Embryonic facial prominence (tissue), 1 donor: ENCODE results near the gene BCL2L1.

ENCODE experiments used
- DNase-seq: peaks from one replicate; pipeline ENCODE4 v3.0.0-alpha.2; 2016; ENCODE audit errors: extremely low spot score

The BCL2L1 gene

DNA sequence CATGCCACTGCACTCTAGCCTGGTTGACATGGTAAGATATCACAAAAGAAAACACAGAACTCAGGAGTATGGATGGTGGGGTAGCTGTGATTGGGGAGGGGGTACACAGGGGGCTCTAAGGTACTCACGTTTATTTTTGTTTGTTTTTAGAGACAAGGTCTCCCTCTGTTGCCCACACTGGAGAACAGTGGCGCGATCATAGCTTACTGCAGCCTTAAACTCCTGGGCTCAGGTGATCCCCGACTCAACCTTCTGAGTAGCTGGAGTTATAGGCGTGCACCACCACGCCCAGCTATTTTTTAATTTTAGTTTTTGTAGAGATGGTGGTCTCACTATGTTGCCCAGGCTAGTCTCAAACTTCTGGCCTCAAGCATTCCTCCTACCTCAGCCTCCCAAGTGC is 29.3 kb downstream of the BCL2L1 start:
- no peak for DNase-seq

DNA sequence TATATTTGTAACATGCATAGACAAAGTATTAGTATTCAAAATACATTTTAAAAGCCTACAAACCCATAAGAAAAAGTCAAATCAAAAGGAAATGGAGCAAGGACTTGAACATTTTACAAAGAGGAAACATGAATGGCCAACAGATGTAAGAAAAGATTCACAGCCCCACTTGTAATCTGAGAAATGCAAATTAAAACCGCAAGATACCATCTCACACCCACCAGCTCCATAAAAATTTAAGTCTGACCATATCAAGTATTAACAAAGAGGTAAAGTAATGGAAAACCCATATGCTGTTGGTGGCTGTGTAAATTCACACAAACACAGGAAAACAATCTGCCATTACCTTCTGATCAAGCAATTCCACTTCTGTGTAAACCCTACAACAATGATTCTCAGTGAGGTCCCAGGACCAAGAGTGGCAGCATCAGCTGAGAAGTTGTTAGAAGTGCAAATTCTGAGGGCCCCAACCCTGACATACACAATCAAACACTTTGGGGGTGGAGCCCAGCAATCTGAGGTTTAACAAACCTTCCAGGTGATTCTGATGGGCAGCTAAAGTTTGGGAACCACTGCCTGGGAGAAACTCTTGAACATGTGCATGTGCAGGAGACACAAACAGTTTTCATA is 30.9 kb downstream of the BCL2L1 start:
- DNase-seq: no peak

DNA sequence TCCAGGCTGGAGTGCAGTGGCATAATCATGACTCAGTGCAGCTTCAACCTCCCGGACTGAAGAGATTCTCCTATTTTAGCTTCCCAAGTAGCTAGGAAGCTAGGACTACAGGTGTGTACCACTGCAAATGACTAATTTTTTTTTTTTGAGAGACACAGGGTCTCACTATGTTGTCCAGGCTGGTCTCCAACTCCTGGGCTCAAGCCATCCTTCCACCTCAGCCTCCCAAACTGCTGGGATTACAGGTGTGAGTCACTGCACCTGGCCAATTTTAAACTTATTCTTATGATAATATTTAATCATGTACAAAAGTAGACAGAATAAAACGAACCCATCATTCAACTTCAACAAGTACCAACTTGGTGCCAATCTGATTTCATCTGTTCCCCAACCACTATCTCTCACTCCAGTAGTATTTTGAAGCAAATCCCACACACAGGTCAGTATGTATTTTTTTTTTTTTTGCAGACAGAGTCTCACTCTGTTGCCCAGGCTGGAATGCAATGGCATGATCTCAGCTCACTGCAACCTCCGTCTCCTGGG is 32.5 kb downstream of the BCL2L1 start:
- no peak for DNase-seq

DNA sequence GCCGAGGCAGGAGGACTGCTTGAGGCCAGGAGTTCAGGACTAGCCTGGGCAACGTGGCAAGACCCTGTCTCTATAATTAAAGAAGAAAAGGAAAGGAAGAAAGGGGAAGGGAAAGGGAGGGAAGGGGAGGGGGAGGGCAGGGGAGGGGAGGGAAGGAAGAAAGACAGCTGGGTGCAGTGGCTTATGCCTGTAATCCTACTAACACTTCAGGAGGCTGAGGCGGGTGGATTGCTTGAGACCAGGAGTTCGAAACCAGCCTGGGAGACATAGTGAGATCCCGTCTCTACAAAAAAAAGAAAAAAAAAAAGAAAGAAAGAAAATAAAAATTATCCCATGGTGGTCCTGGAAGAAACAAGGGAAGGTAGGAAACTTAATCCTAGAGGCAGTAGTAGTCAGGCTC is 33.5 kb downstream of the BCL2L1 start:
- no peak for DNase-seq

DNA sequence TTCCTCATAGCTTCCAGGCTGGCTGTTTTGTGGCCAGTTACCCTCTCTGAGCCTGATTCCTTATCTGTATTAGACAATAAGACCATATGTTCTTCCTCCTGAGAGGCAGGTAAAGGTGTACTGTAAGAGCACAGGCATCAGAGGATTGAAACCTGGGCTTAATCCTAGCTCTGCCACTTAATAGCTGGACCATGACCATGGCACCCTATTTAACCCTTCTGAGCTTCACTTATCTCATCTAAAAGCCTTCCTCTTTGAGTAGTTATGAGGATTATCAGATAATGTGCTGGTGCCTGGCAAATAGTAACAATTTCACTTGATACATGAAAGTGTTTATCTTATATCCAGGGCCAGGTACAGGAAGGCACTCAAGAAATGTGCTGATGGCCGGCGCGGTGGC is 34.9 kb downstream of the BCL2L1 start:
- DNase-seq: no peak

DNA sequence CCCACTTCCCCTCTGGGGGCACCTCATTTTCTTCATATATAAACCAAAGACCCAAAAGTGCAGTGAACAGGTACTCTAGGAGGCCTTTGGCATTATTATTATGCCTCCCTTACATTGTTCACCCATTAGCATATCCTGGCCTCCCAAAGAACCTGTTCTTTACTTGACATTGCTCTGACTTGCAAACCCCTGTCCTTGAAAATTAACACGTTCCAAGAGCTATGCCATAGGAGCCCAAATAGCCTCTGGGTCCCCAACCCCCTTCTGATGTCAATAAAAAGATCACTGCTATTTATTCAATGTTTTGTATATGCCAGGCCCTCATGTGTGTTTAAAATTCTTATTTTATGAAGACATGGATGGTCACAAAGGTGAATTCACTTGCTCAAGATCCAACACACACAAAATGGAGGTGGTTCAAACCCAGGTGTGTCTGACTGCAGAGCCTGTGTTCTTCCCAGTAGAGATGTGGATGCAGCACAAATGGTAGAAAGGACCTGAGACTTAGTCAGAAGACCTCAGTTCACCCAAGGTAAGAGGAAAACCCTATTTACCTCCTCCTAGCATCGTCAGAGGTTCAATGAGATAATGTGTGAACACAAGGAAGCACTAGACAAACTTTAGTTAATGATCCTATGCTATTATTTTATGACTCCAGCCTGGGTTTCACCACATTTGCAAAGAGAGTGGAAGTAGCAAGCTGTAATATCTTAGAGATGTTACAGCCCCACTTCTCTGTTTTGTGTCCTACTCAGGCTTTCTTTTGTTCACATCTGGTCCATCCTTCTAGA is 36.6 kb downstream of the BCL2L1 start:
- no peak for DNase-seq

DNA sequence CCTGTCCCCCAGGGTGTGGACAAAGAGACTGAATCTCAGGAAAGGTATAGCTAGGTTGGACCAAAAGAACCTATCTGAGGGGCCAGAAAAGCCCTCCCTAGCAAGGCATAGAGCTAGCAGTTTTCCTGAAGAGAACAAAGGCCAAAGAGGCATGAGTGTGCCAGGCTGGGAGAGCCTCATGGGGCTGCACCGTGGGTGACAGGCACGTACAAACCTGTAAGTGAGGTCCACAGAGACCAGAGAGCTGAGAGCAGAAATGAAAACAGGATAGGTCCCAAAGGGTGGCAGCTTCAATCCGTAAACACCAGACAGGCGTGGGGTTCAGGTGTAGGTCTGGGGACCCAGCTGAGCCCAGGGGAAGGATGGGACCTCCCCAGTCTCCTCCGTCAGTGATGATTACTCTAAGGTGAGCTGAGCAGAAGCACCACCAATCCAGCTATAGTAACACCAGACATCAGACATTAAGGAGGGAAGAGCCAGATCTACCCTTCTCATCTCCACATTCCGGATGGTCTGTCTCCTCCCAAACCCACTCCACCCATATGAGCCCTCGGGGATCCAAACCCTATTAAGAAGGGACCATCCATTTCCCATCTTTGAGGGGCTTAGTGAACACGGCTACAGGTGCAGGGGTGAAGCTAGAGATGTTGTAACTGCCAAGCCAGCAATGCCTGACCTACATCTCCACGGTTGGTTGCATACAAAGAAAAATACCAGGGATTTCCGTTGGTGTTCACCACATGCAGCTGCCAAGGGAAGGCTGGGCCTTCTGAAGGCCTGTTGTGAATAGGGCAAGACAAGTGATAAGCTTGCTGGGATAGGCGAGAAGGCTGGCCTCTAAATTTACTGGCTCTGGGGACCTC is 38.3 kb downstream of the BCL2L1 start:
- DNase-seq: no peak

DNA sequence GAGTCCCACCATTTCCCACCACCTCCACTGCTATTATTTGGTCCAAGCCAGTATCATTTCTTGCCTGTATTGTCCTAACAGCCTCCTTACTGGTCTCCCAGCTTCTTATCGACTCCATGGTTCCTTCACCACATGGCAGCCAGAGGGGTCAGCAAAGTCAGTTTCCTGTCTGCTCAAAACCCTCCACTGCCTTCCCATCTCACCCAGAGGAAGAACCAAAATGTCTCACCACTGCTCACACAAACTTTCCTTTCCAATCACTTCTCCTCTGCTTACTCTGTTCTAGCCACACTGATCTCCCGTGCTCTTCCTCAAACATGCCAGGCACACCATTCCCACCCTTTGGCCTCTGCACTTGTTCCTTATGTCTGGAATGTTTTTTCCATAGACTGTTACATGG is 39.7 kb downstream of the BCL2L1 start:
- DNase-seq: no peak

DNA sequence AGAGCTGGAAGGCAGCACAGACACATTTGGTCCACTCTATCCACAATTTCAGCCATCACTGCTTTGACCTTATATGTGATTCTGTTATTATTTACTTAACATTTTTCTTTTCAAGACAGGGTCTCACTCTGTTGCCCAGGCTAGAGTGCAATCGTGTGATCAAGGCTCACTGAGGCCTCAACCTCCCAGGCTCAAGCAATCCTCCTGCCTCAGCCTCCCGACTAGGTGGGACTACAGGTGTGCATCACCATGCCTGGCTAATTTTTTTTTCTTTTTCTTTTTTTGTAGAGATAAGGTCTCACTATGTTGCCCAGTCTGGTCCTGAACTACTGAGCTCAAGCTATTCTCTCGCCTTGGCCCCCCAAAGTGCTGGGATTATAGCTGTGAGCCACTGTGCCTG is 40.3 kb downstream of the BCL2L1 start:
- no peak for DNase-seq

DNA sequence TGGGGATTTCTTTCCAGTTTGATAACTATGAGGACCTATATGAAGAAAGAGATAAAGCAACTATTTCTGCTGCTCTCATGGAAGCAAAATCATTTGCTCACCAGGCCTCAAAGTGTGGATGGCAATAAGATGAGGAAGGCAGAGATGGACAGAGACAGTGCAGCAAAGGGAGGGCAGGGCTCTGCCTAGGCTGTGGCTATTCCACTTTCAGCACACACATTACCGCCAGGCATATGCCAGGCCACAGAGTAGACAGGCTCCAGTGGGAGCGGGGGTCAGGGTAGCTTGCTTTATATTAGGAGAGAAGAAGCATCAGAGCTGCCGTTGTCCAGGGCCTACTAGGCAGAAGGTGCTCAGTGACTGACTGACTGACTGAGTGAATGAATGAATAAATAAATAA is 40.9 kb downstream of the BCL2L1 start:
- no peak for DNase-seq

DNA sequence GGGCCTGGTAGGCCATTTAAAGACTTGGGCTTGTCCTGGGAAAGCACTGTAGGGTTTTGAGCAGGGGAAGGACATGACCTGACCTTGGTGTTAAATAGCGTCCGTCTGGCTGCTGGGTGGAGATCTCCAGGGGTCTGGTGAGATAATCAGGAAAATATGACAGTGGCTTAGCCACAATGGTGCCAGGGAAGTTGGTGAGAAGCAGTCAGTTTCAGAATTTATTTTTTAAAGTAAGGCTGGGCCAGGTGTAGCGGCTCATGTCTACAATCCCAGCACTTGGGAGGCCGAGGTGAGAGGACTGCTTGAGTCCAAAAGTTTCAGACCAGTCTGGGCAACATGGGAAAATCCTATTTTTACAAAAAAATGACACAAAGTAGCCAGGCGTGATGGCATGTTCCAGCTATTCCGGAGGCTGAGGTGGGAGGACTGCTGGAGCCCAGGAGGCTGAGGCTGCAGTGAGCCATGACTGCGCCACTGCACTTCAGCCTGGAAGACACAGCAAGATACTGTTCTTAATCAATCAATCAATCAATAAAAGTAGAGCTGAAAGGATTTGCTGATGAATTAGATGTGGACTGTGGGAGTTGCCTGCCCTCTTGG is 41.4 kb downstream of the BCL2L1 start:
- no peak for DNase-seq

DNA sequence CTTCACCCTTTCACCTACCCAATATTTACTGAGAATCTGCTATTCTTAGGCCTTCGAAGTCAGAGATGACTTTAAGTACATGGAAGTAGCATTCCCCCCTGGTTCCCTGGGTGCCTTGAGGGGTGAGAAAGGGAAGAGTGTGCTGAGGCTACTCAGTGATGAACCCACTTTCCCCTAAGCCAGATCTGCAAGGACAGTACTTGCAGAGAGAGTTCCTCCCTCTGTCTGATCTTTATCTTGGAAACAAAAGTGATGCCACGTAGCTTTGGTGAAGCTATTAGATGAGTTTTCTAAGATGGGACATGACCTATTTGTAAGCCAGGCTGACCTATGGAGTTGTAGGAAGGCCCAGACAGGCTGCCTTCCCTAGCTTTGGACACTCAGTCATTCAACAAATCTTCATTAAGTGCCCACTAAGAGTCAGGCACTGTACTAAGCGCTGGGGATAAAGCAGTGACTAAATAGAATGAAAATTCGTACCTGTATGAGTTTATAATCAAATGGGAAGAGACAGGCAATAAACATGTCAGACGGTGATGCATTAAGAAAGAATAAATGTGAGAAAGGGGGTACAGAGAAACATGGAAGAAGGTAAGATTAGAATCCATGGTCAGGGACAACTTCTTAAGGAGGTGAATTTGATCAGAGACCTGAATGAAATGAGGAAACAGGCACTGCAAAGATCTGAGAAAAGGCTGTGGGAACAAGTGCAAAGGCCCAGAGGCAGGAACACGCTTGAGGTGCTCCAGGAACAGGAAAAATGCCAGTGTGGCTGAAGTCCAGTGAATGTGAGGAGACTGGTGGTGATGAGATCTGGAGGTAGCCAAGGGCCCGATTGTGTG is 42.2 kb downstream of the BCL2L1 start:
- no peak for DNase-seq

DNA sequence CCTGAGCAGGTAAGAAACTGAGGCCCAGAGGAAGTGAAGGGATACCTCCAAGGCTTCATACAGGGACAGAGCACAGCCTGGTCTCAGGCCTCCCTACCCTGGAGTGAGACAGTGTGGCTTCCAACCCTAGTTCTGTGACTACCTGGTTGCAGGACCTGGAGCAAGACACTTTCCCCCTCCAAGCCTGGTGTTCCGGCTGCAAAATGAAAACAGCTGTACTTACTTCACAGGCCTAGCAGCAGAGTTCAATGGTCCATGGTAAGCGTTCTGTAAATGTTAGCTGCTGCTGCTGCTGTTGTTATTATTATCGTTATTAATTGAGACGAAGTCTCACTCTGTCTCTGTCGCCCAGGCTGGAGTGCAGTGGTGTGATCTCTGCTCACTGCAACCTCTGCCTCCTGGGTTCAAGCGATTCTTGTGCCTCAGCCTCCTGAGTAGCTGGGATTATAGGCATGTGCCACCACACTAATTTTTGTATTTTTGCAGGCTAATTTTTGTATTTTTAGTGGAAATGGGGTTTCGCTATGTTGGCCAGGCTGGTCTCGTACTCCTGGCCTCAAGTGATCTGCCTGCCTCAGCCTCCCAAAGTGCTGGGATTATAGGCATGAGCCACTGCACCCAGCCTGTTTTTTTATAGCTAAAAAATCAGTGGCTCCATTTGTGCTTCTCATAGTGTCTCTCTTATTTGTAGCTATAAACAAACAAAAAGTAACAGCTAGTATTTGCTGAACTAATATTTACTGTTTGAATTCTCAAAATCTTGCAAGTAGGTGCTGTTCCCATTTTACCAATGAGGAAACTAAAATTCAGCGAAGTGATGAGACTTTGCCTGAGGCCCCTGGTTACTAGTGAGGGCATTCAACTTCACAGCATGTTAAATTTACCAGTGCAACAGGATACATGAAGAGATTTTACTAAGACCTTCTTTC is 43.0 kb downstream of the BCL2L1 start:
- DNase-seq: no peak

DNA sequence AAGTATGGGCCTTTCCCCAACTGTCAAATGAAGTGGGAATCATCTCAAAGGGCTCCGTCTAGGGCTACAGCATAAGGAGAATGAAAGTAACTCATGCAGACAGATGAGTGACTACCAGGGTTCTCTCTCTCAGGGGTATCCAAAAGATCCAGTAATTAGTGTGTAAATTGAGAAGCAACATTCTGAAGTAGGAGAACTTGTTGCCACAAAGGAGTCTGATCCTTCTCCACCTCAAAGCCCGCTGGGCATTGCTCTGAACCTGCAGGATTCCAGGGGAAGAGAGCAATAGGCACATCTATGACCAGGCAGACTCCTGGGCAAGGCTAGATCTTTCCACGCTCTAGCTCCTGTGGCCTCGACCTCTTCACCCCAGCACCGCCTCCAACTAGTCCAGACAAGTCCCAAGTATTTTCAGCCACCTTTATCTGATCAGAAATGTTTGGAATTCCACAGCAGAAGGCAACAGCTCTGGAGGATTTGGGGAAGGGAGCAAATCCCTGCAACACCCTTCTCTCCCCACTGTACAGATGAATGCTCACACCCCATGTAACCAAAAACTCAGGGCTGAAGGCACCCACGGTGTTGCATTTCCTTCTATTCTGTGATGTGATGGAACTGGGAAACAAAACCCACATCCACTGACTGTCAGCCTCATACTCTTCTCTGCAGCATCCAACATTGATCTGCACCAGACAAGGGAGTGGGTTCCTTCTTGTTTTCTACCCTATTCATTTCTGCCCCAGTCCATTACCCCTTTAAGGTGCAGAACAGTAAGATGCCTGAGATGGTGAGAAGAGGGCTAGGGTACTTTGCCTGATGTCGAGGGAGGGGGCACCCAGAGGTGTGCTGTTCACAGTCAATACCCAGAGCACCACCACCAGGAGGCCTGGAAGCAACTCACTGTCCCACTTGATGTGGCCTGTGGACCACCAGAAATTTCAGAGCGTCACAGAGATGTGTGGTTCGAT is 44.0 kb downstream of the BCL2L1 start:
- no peak for DNase-seq

DNA sequence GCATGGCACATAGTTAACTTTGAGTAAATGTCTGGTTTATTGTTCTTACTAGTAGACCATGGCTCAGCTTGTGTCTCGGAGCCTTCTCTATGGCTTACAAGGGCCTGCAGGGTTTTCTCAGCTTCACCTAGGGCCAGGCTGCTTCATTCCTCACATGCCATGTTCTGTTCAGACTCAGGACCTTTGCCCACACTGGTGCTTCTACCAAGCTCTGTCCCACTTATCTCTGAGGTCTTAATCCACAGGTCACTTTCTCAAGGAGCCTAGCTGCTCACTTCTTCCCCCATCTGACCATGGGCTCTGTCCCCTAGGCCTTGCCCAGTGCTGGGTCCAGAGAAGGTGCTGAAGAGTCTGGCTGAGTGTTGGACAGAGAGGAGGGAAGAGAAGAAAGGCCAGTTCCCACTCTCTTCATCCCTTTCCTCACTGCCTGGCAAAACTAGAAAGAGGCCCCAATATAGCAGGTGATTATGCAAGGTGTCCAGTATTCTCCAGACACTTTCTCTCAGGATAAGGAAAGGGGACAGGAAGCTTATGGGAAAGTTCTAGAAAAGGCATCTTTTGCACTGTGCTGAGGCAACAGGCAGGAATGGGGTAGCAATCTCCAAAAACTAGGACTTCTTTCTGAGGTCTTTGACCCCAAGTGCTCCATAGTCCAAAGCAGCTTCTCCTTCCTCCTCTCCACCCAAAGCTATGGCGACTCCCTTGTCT is 45.0 kb downstream of the BCL2L1 start:
- DNase-seq: no peak

DNA sequence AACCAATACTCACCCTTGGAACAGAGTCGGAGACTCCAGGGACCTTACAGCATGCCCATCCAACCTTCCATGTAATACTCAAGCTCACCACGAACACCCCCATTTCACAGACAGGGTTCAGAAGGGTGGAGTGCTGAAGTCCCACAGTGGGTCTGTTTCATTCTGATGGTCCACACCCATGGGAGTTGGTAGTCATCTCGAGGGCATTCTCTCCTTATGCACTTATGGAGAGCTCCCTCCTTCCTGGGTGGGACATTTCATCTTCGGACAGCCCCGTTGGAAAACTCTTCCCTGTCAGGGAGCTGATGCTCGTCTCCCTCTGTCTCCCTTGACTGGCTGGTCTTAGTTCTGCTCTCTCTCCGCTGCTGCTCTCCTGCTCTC is 46.1 kb downstream of the BCL2L1 start:
- no peak for DNase-seq

DNA sequence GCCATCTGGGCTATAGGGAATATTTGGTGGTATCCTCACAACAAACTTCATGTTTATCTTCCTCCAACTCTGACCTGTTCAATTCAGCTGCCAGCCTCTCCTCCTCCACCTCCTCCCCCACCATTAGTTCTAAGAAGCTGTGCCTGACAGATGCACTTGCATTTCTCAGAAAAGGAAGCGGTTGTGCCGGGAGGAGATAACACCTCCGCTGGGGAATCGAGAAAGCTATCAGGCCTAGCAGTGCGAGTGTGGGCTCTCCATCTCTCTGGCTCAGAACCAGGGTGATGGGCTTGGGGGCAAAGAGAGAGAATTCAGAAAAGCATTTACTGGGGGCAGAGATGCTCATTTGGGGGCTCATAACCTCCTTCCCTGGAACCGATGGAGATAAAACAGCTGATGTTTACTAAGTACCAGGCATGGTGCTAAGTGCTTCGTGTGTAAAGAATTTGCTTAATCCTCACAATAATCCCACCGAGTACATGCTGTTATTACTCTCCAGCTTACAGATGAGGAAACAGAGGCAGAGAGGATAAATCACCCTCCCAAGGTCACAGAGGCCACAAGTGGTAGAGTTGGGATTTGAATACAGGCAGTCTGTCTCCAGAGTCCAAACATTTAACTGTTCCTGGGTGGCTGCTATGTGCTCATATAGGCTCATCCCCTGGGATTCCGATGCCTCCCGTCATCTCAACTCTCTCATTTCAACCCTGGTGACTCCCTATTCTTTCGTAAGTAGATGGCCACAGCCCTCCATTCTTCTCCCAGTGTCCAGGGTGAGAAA is 46.6 kb downstream of the BCL2L1 start:
- no peak for DNase-seq
